NCI-H345 (cell line): ENCODE measurements around the gene SYTL2.

Experiments used
- DNase-seq: peaks from one replicate; lab custom pipeline; 2025; lab: John Stamatoyannopoulos, UW

The SYTL2 gene

DNA sequence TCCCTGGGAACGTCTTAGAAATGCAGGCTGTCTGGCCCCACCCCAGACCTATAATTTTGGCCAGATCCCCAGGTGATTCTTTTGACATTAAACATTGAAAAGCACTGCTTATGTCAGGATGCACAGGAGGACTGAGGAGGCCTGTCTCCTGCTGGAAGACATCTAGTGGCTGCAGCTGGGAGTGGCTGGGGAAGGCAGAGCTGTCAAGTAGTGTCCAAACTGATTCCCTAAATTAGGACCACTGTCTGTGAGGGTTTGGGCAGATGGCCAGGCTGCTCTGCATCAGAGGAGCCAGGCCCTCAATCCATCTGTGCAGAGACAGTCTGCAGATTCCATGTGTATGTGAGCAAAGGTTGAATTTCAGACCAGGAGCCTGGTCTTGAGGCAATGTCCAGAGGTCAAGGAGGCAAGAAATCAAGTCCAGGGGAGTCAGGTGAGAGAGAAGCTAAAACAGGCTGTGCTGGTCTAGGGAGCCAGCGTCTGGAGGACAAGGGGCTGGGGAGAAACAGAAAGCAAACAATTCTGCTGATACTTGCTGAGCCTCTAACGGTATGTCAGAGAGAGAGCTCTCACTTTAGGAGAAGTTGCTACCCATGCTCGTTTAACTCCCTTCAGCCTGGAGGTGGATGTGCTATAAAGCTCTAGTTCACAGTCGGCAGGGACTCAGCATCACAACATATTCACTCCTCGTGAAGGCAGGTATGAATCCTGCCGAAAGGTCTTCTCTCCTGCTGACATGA, 15.3 kb upstream of the SYTL2 start:
- DNase-seq, result no peak

GRCh38 chr11:85825616-85826015, 14.7 kb upstream of the SYTL2 start:
- DNase-seq, result no peak

- DNase-seq, result no peak
These were observed 12.9 kb upstream of the SYTL2 start for GRCh38 chr11:85823816-85824215.

DNA sequence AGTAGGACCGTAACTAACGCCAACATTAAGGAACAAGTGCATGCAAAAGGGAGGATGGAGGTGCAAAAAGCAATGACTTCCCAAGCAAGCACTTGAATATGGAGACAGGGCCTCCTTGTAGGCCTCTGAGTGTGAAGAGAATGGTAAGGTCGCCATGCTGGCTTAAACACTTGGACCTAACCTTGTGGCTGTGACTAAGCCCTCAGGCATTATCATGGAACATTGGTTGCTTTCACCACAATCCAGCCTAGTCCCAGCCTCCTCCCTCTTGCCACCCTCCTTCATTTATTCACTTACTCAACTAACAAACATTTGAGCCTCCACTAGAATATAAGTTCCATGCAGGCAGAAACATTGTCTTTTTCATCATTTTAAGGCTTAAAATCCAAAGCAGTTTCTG, 11.9 kb upstream of the SYTL2 start:
- no peak for DNase-seq

- no peak for DNase-seq
These were observed 10.7 kb upstream of the SYTL2 start for GRCh38 chr11:85821636-85822035.

- DNase-seq, result no peak
These were observed 8.5 kb upstream of the SYTL2 start for GRCh38 chr11:85819441-85819840.

DNA sequence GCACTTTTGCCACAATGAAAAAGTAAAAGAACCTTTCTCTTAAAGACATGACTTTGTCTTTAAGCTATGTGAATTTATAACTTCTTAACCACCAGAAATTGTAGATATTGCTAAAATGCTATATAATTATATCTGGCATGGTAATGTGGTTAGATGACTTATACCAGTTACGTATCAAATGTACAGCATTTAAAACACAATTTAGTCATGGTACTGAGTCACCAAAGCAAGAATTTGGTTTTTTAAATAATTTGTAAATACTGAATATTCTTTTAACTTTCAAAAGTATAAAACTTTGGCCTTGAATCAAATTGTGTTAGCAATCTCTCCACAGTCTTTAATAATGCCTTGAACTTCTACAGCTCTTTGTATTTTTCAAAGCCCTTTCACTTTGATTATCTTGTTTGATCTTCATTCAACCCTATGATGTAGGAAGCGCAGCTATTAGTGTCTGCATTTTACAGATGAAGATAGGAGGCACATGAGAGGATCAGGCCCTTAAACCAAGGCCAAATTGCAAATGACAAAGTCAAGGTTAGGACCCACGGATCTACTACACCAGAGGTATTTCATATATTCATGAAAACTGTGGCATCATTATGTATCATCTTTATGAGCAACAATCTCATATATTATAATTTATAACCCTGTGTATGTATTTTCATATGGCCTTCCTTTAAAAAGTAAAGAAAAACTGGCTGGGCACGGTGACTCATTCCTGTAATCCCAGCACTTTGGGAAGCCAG, 4.4 kb upstream of the SYTL2 start:
- DNase-seq, result no peak

DNA sequence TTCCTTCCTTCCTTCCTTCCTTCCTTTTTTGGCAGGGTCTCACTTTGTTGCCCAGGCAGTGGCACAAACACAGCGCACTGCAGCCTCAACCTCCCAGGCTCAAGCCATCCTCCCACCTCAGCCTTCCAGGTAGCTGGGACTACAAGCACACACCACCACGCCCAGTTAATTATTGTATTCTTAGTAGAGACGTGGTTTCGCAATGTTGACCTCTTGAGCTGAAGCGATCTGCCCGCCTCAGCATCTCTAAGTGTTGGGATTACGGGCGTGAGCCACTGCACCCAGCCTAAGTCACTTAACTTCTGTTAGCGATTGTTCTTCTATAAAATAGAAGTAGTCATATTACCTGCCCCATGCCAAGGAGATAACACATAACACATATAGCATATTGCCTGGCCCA, 2.8 kb upstream of the SYTL2 start:
- no peak for DNase-seq

DNA sequence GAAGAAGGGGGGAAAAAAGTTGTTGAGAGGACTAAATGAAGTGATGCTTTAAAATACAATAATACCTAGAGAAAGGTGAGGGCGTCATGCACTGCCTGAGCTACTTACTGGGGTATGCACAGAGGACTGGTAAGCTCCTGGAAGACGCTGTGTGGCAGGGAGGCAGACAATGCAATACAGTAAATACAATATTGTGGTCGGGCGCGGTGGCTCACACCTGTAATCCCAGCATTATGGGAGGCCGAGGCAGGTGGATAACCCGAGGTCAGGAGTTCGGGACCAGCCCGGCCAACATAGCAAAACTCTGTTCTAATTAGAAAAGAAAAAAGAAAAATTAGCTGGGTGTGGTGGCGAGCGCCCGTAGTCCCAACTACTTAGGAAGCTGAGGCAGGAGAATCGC, 683 bp upstream of the SYTL2 start:
- DNase-seq, result no peak

- no peak for DNase-seq
These were observed 445 bp downstream of the SYTL2 start for GRCh38 chr11:85810521-85810870.

DNA sequence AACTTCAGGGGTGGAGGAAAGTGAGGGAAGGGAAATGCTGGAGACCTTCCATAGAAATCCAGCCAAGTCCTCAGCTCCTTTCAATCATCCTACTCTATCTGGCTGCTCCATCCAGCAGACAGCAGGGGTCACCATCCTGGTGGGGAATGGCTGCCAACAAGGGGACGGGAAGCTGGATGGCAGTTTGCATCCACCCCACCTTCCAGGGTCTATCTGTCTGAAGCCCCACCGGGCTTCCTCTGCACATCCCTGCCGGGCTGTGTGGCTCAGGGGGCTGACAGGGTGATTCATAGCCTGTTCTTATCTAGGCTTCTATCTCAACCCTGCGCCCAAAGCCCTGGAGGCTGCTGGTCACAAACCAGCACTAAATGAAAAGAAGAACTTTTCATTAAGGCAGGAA, 1.1 kb downstream of the SYTL2 start:
- peak; percentile 9 for DNase-seq

- DNase-seq, result no peak
These were observed 1.8 kb downstream of the SYTL2 start for GRCh38 chr11:85809191-85809590.

DNA sequence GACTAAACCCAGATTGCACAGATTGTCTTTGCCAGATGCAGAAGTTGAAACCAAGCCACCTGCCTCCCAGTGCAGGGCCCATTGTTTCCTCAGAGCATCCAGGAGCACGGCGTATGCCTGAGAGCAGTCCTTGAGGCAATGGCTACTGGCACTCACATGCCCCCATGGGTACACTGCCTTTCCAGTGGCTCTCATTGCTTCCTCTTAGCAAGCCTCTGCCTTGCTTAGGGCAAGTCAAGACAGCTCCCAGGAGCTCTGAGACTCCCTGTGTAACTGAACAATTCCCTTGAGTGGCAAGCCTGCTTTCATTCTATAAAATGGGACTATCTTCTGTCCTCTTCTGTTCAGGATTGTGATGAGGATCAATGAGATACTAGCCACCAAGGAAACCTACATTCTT, 4.1 kb downstream of the SYTL2 start:
- DNase-seq, result no peak

DNA sequence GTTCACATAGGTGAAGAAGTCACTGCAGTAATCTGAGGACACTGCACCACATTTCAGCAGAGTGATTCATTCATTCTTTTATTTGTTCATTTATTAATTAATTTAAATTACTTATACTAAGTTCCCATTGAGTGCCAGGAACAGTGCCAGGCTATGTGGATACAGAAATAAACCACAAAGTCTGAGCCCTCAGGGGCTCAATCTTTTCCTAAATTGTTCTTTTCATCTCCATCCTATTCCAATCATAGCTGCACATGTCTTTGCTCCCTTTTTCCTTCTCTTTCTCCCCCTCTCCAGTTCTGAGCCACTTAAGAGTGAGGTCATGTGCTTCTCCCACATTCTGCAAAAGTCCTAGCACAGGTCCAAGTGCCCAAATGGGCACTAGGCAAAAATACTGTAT, 4.9 kb downstream of the SYTL2 start:
- DNase-seq, result no peak

GRCh38 chr11:85805387-85805786, 5.6 kb downstream of the SYTL2 start:
- DNase-seq, result no peak

DNA sequence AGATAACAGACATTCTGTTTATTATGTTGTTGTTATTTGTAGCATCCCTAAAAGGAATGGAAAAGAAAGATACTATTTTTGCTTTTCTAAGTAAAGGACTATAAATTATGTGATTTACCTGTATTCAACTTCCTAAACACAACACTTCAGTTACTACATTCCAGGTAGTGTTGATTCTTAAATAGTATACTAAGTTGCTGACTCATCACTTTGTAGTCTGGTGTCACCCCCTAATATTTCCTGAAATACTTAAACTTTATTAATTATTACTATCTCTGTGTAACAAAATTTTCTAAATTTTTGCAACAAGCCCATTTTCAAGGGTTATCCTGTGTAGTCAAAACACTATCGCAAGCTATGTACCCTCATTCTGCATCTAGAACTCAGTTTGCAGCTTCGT, 7.0 kb downstream of the SYTL2 start:
- no peak for DNase-seq

DNA sequence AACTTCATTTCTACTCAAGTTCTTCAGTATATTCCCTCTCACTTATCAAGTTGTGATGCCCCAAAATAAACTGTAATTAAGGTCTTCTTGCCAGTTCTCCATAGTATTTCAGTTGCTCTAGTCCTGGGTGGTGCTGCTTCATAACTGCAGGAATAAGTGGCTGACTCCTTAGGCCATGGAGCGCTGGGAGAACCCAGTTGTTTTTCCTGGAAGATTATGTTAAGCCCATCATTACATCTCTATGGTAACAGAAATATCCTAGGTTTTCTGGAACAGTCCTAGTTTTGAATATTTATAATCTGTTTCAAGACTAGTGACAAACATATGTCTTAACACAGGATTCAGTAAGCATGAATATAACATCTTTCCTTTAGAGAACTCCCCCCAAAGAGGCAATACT, 7.6 kb downstream of the SYTL2 start:
- no peak for DNase-seq

- DNase-seq, result no peak
These were observed 9.4 kb downstream of the SYTL2 start for GRCh38 chr11:85801527-85801926.

DNA sequence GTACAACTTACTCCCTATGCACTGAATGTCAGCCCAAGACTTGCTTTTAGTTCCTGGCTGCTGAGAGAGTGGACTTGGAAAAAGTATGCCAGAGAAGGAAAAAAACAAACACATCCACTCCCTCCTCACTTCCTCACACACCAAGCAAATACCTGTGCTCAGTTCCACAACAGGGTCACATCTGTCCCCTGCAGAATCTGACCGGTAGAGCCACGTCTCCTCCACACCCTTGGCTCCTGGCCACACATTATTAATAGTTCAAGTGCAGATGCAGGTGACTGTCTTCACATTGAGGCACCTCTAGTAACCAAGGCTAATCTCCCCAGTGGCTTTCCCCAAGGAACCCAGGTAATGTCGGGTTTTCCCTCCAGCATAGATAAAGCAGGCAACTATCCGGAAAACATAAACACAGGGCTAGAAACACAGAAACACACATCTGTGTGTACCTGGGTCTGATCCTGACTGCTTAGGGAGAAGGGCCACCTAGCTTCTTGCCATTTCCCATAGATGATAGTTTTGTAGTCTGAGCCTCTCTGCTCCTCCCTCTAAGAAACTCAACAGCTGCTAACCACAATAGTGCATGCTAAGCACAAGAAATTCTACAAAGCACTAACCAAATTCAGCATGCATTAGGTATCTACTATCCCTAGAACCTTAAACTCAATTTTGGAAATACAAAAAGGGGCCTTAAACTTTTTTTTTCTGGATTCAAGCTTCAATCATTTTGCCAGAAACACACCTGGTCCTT, 10.2 kb downstream of the SYTL2 start:
- DNase-seq, result no peak

- no peak for DNase-seq
These were observed 11.8 kb downstream of the SYTL2 start for GRCh38 chr11:85799142-85799541.

DNA sequence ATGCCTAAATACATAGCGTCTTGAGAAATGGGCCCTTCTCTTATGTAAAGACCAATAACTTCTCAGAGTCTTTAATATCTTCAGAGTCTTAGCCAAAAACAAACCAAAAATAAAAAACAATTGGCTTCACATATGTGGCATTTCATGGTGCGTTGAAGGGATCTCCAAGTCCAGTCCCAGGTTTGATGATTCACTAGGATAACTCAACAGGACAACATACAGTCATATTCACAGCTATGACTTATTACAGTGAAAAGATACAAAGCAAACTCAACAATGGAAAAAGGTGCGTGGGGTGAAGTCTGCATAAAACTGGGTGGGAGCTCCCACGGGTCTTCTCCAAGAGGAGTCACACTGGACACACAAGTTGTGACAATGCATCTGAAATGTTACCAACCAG, 12.6 kb downstream of the SYTL2 start:
- DNase-seq, result no peak

- no peak for DNase-seq
These were observed 15.0 kb downstream of the SYTL2 start for GRCh38 chr11:85795712-85796487.
